ENCODE data around the gene CCNQ.

CCNQ gene

GRCh38 chrX:153565996-153566580 lies 32.9 kb downstream of the CCNQ start:
- no peak for TF ChIP-seq CTCF (IDR thresholded peaks at IDR 0.05; ENCODE audit: low read length, missing control alignments)
- no peak for DNase-seq (ENCODE audit: low read depth)
- no peak overlapping the region for H3K4me3 ChIP-seq (replicated peaks; ENCODE audit: low read depth, low read length)

DNA sequence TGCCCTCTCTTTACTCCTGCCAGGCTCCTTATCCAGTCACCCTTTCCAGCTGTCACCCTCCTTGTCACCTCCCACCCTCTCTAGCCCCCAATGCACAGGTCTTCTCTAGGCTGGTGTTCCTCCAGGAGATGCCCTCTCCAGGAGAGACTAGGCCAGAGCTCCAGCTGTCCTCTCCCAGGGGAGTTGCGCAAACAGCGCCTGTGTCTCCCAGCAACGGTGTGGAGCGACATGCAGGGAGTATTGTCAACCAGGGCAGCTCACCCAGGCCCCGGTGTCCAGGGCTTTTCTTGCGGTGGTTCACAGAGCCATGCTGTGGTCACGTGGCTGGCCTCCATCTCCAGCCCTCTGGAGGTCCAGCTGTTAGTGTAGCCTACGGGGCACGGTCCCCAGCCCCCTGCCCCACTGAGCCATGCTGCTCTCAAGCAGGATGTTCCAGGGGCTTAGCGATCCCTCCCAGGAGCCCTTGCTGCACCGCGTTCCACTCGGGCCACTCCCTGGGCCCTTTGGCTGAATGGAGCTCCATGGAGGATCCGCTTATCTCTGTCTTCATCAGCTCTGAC lies 34.8 kb downstream of the CCNQ start:
- no peak for TF ChIP-seq CTCF (IDR thresholded peaks at IDR 0.05; ENCODE audit: low read length, missing control alignments)
- H3K4me3 ChIP-seq (replicated peaks; ENCODE audit: low read depth, low read length): no peak overlapping the region
- DNase-seq (ENCODE audit: low read depth): peak; percentile 17

DNA sequence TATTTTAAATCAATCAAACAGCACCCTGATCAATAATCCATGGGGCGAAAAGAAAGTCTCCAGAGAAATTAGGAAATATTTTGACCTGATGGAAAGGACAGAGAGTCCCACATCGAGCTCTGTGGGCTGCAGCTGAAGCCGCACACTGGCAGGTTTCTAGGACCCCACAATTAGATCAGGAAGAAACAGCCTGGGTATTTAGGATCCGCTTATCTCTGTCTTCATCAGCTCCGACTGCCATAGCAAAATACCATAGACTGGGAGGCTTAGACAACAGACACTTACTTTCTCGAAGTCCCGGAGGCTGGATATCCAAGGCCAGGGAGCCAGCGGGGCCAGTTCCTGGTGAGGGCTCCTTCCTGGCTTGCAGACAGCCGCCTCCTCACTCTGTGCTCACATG lies 36.4 kb downstream of the CCNQ start:
- TF ChIP-seq CTCF (IDR thresholded peaks at IDR 0.05; ENCODE audit: low read length, missing control alignments): no peak
- H3K4me3 ChIP-seq (replicated peaks; ENCODE audit: low read depth, low read length): no peak overlapping the region
- no peak for DNase-seq (ENCODE audit: low read depth)

DNA sequence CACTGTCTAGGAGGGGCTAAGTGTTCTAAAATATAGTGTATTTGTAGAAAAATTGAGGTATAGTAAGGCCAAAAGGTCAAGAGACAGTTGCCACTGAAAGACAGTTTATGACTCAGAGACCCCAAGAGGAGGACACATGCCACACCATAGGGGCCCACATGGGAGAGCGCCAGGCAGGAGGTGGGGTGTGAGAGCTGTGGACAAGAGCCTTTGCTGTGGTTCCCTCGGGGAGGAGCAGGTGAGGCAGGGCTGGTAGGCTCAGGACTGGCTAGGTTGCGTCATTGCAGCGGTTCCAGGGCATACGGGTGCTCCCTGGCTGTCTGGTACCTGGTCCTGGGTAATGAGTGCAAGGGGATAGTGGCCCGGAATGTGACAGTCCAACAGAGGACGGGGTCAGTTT lies 37.6 kb downstream of the CCNQ start:
- H3K4me3 ChIP-seq (replicated peaks; ENCODE audit: low read depth, low read length): no peak overlapping the region
- DNase-seq (ENCODE audit: low read depth): no peak
- TF ChIP-seq CTCF (IDR thresholded peaks at IDR 0.05; ENCODE audit: low read length, missing control alignments): no peak

DNA sequence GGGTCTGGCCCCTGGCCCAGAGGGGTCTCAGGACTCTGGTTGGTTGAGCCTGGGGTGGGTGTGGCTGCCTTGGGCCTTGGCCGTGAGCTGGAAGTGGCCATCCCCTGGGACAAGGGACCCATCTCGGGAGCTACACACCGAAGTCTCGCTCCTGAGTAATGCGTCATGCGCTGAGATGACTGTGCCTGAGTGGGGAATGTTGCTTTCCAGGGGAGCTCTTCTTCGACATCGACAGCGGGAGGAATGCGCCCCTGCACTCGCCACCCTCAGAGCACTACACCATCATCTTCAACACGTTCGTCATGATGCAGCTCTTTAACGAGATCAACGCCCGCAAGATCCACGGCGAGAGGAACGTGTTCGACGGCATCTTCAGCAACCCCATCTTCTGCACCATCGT lies 38.5 kb downstream of the CCNQ start:
- no peak for TF ChIP-seq CTCF (IDR thresholded peaks at IDR 0.05; ENCODE audit: low read length, missing control alignments)
- no peak overlapping the region for H3K4me3 ChIP-seq (replicated peaks; ENCODE audit: low read depth, low read length)
- DNase-seq (ENCODE audit: low read depth): no peak

DNA sequence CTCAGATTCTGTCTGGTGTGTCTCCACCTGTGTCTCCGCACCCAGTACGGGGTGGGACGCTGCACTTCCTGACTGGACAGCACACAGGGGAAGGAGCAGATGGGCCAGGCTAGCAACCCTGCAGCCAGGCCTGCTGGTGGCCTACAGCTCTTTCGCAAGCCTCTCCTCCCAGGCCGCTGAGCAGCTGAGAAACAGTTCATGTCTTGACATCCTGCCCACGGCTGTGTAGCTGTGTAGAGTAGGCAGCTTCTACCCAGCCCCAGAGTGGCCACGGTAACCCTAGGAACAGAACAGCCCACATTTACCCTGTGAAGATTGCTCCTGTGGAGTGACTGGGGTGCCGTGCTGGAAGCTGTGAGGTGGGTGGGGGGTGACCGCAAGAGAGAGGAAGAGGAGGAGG lies 38.9 kb downstream of the CCNQ start:
- TF ChIP-seq CTCF (IDR thresholded peaks at IDR 0.05; ENCODE audit: low read length, missing control alignments): no peak
- peak; percentile 13 for DNase-seq (ENCODE audit: low read depth)
- H3K4me3 ChIP-seq (replicated peaks; ENCODE audit: low read depth, low read length): no peak overlapping the region

Data from fibroblast of pulmonary artery (primary cell).